Measurements from ENCODE around the gene PYGB. TPM values are rescaled to one million over a fixed set of nuclear protein-coding genes. Genes with fewer than 3 reads are reported as not detected.

PYGB gene
- total RNA-seq, 1 experiment from 2014 or later: 118 TPM

GRCh38 chr20:25271486-25272222 lies 23.8 kb downstream of the PYGB start:
- no peak for DNase-seq (ENCODE audit: low spot score)

- no peak for DNase-seq (ENCODE audit: low spot score)
Observed at GRCh38 chr20:25272223-25273000, 24.5 kb downstream of the PYGB start.

GRCh38 chr20:25273046-25273445 lies 25.2 kb downstream of the PYGB start:
- DNase-seq (ENCODE audit: low spot score): no peak

GRCh38 chr20:25273541-25274358 lies 25.9 kb downstream of the PYGB start:
- DNase-seq (ENCODE audit: low spot score): no peak

GRCh38 chr20:25274481-25274880 lies 26.6 kb downstream of the PYGB start:
- DNase-seq (ENCODE audit: low spot score): no peak

- no peak for DNase-seq (ENCODE audit: low spot score)
Observed at GRCh38 chr20:25274891-25275812, 27.3 kb downstream of the PYGB start.

- DNase-seq (ENCODE audit: low spot score): no peak
Observed at GRCh38 chr20:25275813-25276532, 28.1 kb downstream of the PYGB start.

- no peak for DNase-seq (ENCODE audit: low spot score)
Observed at GRCh38 chr20:25276533-25277050, 28.7 kb downstream of the PYGB start.

GRCh38 chr20:25277051-25277801 lies 29.3 kb downstream of the PYGB start:
- no peak for DNase-seq (ENCODE audit: low spot score)

- DNase-seq (ENCODE audit: low spot score): no peak
Observed at GRCh38 chr20:25277941-25278521, 30.1 kb downstream of the PYGB start.

- no peak for DNase-seq (ENCODE audit: low spot score)
Observed at GRCh38 chr20:25278636-25279361, 30.9 kb downstream of the PYGB start.

GRCh38 chr20:25279403-25279802 lies 31.5 kb downstream of the PYGB start:
- DNase-seq (ENCODE audit: low spot score): no peak

GRCh38 chr20:25280051-25280573 lies 32.2 kb downstream of the PYGB start:
- no peak for DNase-seq (ENCODE audit: low spot score)

- DNase-seq (ENCODE audit: low spot score): no peak
Observed at GRCh38 chr20:25280574-25281535, 33.0 kb downstream of the PYGB start.

- DNase-seq (ENCODE audit: low spot score): peak; percentile 81
Observed at GRCh38 chr20:25281541-25281991, 33.7 kb downstream of the PYGB start.

GRCh38 chr20:25282034-25282781 lies 34.3 kb downstream of the PYGB start:
- no peak for DNase-seq (ENCODE audit: low spot score)

Data from A172 (cell line).